ENCODE data around the gene LACTB. TPM values are rescaled to one million over a fixed set of nuclear protein-coding genes. Genes with fewer than 3 reads are reported as not detected.

Gene LACTB
- total RNA-seq, 3 donors from 2014 or later (not counting 1 experiment from before 2014, with no cell fraction given): 17.1 to 29.1 (median 26.4) TPM

DNA sequence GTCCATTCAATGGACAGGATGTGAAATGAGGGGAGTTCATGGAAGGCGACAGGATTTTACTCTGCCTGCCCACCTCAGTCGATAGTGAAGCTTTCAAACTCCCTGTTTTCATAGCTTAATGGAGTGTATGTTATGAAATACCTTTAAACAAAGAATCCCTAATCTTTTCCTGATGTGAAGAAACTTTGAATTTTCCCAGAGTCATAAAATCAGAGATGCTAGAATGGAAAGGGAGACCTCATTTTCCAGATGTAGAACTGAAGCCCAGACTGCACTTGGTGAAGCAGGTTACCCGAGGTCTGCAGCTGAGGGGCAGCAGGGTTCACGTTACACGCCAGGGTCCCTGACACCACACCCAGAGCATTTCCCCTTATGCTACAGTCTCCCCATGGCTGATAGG, 34.7 kb upstream of the LACTB start:
- H3K27me3 ChIP-seq (ENCODE audit: control insufficient read depth, insufficient read depth, low read length): peaks cover 3% of the 10 kb centered on the region
- no peaks in the 10 kb centered on the region for H3K36me3 ChIP-seq (ENCODE audit: control insufficient read depth, insufficient read depth, low read length)
- no peaks in the 10 kb centered on the region for H3K36me3 Mint-ChIP-seq
- ATAC-seq (no peak), DNase-seq (no peak)
- intact Hi-C loops (cut with micrococcal nuclease): no loop called here
- H3K4me3 ChIP-seq (ENCODE audit: low read length): no peak overlapping the region
- no peak overlapping the region for H3K27ac Mint-ChIP-seq
- H3K9me3 ChIP-seq (ENCODE audit: control insufficient read depth, insufficient read depth, low read length): no peaks in the 10 kb centered on the region
- H3K27me3 Mint-ChIP-seq (ENCODE audit: low read depth in 2 of 2): peaks cover 0 to 5% of the 10 kb centered on the region in 2 donors
- H3K4me3 Mint-ChIP-seq: no peak overlapping the region
- WGBS (ENCODE audit: insufficient coverage): 89% methylated on average over 2 of the region's 5 CpGs
- no peaks in the 10 kb centered on the region for H3K4me1 Mint-ChIP-seq
- TF ChIP-seq, protein P1, sequence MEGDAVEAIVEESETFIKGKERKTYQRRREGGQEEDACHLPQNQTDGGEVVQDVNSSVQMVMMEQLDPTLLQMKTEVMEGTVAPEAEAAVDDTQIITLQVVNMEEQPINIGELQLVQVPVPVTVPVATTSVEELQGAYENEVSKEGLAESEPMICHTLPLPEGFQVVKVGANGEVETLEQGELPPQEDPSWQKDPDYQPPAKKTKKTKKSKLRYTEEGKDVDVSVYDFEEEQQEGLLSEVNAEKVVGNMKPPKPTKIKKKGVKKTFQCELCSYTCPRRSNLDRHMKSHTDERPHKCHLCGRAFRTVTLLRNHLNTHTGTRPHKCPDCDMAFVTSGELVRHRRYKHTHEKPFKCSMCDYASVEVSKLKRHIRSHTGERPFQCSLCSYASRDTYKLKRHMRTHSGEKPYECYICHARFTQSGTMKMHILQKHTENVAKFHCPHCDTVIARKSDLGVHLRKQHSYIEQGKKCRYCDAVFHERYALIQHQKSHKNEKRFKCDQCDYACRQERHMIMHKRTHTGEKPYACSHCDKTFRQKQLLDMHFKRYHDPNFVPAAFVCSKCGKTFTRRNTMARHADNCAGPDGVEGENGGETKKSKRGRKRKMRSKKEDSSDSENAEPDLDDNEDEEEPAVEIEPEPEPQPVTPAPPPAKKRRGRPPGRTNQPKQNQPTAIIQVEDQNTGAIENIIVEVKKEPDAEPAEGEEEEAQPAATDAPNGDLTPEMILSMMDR (IDR thresholded peaks at IDR 0.05): no peak
- no peaks in the 10 kb centered on the region for H3K9me3 Mint-ChIP-seq
- H3K4me1 ChIP-seq (ENCODE audit: control insufficient read depth, insufficient read depth, low read length): no peaks in the 10 kb centered on the region
- no peak overlapping the region for H3K27ac ChIP-seq (ENCODE audit: low read length)

DNA sequence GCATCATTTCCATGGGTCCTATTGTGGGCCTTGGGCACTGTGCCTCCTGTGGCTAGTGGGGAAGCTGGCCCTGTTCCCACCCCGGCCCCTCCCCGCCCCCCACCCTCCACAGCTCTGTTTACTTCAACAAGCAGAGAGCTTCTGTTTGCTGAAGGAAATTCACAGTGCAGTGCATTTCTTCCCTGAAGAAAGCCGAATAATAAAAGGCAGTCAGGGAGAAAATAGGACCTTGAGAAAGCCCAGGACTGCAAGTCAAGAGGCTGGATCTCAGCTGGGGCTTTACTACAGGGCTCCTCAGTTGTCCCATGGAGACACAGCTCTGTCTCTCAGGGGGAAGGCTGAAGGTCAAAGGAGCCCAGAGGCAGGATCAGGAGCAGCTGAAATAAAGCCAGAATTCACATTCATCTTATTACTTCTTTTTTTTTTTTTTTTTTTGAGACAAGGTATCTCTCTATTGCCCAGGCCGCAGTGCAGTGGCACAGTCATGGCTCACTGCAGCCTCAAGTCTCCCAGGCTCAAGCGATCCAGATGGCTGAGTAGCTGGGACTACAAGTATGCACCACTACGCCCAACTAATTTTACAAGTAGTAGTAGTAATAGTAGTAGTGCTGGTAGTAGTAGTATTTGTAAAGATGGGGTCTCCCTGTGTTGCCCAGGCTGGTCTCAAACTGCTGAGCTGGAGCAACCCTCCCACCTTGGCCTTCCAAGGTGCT, 33.0 kb upstream of the LACTB start:
- no peaks in the 10 kb centered on the region for H3K4me1 ChIP-seq (ENCODE audit: control insufficient read depth, insufficient read depth, low read length)
- H3K9me3 ChIP-seq (ENCODE audit: control insufficient read depth, insufficient read depth, low read length): no peaks in the 10 kb centered on the region
- Mint-ChIP-seq H3K9me3 (no peaks in the 10 kb centered on the region), H3K36me3 (no peaks in the 10 kb centered on the region), H3K27ac (no peak overlapping the region), H3K4me3 (no peak overlapping the region), H3K27me3 (ENCODE audit: low read depth in 2 of 2) (peaks cover 0 to 5% of the 10 kb centered on the region in 2 donors), H3K4me1 (peaks cover 0 to 5% of the 10 kb centered on the region in 2 donors)
- H3K27ac ChIP-seq (ENCODE audit: low read length): no peak overlapping the region
- TF ChIP-seq, protein P1 (IDR thresholded peaks at IDR 0.05): no peak
- H3K36me3 ChIP-seq (ENCODE audit: control insufficient read depth, insufficient read depth, low read length): no peaks in the 10 kb centered on the region
- DNase-seq (no peak), ATAC-seq (no peak)
- intact Hi-C loops (cut with micrococcal nuclease): no loop called here
- peaks cover 3% of the 10 kb centered on the region for H3K27me3 ChIP-seq (ENCODE audit: control insufficient read depth, insufficient read depth, low read length)
- H3K4me3 ChIP-seq (ENCODE audit: low read length): no peak overlapping the region
- WGBS (ENCODE audit: insufficient coverage): 70% methylated on average over 3 of the region's 6 CpGs

DNA sequence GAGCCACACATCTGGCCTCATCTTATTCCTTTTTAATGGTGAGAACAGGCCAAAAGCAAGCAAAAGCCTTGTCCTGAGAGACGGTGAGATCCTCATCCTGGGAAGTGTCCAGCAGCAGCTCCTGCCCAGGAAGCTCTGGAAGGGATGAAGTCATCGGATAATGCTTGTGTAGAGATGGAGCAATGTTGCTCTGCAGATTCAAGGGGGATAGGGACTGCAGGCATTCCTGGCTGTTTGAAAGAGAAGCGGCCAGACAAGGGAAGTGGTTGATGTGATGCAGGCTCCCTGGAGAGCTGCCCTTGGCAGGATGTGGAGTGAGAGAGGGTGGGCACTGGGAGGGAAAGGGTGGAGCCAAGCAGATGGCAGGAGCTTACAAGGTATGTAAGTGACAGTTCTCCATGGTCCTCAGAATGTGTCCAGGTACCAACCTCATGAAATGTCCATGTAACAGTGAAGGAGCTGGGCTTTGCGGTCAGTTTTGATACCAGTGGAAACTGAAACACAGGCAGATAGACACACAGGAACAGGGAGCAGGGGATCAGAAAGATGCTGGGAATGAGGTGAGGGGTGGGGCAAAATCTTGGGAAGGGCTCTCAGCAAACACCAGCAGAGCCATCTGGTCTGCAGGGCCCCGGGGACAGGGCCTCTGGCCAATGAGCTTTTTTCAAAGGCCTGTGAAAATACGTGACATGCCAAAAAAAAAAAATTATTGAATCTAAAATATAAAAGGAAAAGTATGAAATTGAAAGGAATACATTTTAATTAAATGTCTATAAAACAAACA, 32.2 kb upstream of the LACTB start:
- no peaks in the 10 kb centered on the region for H3K9me3 ChIP-seq (ENCODE audit: control insufficient read depth, insufficient read depth, low read length)
- ATAC-seq (no peak), DNase-seq (no peak)
- no peak overlapping the region for H3K27ac ChIP-seq (ENCODE audit: low read length)
- no peaks in the 10 kb centered on the region for H3K9me3 Mint-ChIP-seq
- peaks cover 3% of the 10 kb centered on the region for H3K27me3 ChIP-seq (ENCODE audit: control insufficient read depth, insufficient read depth, low read length)
- H3K36me3 Mint-ChIP-seq: no peaks in the 10 kb centered on the region
- H3K4me3 Mint-ChIP-seq: no peak overlapping the region
- H3K4me3 ChIP-seq (ENCODE audit: low read length): no peak overlapping the region
- no peaks in the 10 kb centered on the region for H3K4me1 ChIP-seq (ENCODE audit: control insufficient read depth, insufficient read depth, low read length)
- no peaks in the 10 kb centered on the region for H3K36me3 ChIP-seq (ENCODE audit: control insufficient read depth, insufficient read depth, low read length)
- H3K4me1 Mint-ChIP-seq: peaks cover 0 to 7% of the 10 kb centered on the region in 2 donors
- peaks cover 0 to 5% of the 10 kb centered on the region in 2 donors for H3K27me3 Mint-ChIP-seq (ENCODE audit: low read depth in 2 of 2)
- 80% methylated on average over 5 of the region's 6 CpGs for WGBS (ENCODE audit: insufficient coverage)
- intact Hi-C loops (cut with micrococcal nuclease): no loop called here
- TF ChIP-seq, protein P1 (IDR thresholded peaks at IDR 0.05): no peak
- H3K27ac Mint-ChIP-seq: no peak overlapping the region
